ENCODE data around the gene LENG1.
"Not testable (repeated sequence)": the region's sequence is repeated elsewhere in the genome, so short reads cannot be mapped to it uniquely, and the experiment has no call there.

Gene LENG1

GRCh38 chr19:54189145-54189734, 29.7 kb upstream of the LENG1 start, which contains the start of gene MBOAT7:
TSS of gene MBOAT7 (minus strand) at chr19:54189580. CDS start at chr19:54188508, 1,072 bp downstream.
- no peak for DNase-seq

DNA sequence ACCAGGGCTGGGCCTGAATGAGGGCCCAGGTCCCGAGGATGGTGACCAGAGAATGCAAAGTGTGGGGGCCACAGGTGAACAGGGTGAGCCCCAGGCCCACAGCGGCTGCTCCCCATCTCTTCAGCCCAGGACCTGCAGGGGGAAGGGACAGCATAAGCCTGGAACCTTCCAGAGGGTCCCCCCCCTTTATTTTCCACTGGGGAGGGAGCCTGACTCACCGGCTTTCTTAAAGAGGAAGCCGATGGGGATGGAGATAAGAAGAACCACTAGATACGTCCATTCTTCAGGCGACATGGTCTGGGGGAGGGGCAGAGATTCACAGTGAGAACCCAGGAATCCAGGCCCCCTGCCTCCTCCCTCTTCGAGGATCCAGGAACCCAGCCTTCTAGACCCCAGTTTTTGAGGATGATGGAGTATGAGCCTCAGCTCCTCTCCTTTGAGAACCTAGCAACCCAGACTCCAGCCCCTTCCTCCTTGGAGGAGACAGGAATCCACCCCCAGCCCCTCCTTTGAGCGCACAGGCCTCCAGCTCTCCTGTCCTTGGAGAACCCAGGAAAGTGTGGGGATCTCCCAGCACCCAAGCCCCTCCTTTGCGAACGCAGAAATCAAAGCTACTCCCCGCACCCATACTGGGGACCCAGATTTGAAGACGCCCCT, 28.8 kb upstream of the LENG1 start:
- DNase-seq = peak; percentile 75

DNA sequence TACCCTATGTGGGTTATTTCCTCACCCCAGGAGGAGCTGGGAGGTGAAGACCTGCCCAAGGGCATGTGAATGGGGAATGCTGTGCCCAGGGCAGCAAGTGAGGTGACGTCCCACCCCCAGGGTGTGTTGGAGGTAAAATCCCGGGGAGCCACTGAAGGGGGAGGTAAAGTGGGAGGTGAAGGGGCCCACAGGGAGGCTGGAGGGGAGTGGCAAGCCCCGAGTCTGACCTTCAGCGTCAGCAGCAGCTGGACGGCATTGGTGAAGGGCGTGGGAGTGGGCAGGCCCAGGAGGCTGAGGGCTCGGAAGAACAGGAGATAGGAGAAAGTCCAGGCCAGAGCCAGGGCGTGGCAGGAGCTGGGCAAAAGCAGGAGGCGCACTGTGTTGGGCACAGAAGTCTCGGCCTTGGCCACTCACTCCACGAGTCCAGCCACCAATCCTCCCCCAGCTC, 27.4 kb upstream of the LENG1 start:
- no peak for DNase-seq

DNA sequence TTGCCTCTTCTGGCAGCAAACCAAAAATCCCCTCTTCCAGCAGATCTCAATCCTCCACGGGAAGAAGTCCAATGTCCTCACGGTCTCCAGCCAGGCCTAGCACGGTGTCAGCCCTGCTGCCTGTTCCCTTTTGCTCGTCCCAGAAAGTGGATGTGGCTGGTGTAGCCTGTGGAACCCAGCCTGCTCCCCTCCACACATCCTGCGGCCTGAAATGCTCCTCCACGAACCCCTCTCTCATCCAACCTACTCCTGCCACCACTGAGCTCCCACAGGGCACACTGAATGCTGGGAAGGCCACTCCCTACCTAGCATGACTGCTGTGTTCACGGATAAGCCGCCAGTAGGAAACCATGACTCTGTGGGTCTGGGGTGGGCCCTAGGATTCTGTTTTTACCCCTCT, 26.8 kb upstream of the LENG1 start:
- no peak for DNase-seq

GRCh38 chr19:54183431-54183830, 23.9 kb upstream of the LENG1 start:
- DNase-seq = no peak

GRCh38 chr19:54181894-54182293, 22.4 kb upstream of the LENG1 start:
- not testable (repeated sequence) for DNase-seq

GRCh38 chr19:54180691-54181091, 21.2 kb upstream of the LENG1 start:
- no peak for DNase-seq

- no peak for DNase-seq
These were observed 20.5 kb upstream of the LENG1 start for GRCh38 chr19:54179921-54180461.

DNA sequence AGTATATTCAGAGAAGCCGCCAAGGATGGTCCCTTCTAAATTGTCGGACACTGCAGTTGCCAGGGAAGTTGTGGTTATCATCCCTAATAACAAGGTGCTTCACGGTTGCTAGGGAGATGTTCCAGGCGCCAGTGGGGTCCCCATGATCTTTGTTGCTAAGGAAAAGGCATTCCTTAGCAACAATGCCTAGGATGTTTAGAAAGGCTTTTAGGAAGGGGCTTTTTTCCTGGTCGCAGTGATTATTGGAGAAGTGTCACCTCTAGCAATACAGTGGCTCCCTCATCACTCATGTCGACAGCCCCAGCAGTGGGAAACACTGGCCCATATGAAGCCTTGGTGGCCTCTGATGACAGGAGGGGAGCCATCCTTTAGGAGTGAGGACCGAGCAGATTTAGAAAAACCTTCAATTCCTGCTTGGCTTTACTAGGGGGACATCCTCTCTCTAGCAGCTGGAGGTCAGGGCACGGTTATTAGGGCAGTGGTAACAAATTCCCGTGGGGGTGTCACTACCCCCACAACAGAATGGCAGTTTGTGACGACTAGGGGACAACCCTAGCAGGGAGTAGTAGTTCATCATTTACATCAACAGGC, 19.8 kb upstream of the LENG1 start:
- no peak for DNase-seq

- peak; percentile 62 for DNase-seq
These were observed 19.2 kb upstream of the LENG1 start for GRCh38 chr19:54178581-54179261.

GRCh38 chr19:54173951-54174834, 14.7 kb upstream of the LENG1 start:
- DNase-seq = no peak

GRCh38 chr19:54173359-54173699, 13.8 kb upstream of the LENG1 start:
- DNase-seq = no peak

DNA sequence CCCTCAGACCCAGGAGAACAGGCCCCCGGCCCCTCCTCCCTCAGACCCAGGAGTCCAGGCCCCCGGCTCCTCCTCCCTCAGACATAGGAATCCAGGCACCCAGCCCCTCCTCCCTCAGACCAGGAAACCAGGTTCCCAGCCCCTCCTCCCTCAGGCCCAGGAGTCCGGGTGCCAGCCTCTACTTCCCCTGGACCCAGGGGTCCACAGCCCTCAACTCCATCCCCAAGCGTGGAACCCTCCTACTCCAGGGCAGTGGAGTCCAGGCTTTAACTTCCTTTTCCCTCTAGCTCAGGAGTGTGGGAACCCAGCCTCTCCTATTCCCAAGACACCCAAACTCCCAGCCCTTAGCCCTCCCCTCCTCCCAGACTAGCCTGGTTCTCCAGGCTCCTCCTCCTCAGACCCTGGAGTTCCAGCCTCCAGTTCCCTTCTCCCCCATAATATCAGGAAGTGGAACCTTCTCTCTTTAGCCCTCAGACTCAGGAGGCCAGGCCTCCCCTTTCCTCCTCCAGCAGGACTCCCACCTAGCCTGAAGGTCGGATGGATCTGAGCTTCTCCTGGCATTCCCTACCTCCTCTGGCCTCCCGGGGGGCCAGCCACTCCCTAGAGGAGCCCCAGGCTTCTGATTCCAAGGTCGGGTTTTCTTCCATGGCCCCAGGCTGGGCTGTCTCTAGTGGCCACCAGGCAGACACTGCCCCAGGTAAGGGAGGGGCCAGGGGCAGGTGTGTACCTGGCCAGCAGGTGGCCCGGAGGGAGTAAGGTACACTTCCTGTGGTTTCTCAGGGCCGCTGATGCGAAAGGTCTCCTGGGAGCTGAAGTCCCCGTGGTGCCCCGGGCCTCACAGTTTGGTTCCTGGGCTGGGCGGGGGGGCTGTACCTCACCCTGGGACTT, 13.2 kb upstream of the LENG1 start, which contains the start of gene TMC4:
Gene TMC4 (minus strand): TSS at position 690 of the 888 bp plus-strand sequence. CDS start 43 bp downstream, at position 647.
- no peak for DNase-seq

GRCh38 chr19:54171736-54172431, 12.4 kb upstream of the LENG1 start:
- DNase-seq = not testable (repeated sequence)

GRCh38 chr19:54169149-54169740, 9.7 kb upstream of the LENG1 start:
- DNase-seq = no peak

GRCh38 chr19:54168174-54168917, 8.8 kb upstream of the LENG1 start:
- peak; percentile 96 for DNase-seq

DNA sequence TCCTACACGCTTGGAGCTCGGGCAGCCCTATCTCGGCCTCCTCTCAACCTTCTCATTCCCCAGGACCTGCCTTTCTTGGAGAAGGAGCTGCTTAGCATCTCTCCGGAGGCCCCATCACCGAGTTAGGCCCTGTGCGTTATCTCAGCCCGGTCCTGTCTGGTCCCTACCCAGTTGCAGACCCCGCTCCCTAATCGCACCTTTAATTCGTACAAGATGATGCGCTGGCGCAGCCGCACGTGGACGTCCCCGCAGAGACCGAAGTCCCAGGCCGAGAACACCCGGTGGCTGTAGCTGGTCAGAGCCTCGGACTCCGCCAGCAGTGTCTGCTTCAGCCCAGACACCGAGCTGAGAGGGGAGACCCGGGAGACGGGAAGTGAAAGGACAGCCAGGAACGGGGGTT, 5.7 kb upstream of the LENG1 start:
- DNase-seq = no peak

- DNase-seq = peak; percentile 79
These were observed 5.0 kb upstream of the LENG1 start for GRCh38 chr19:54164369-54165068.

GRCh38 chr19:54162884-54163283, 3.4 kb upstream of the LENG1 start:
- DNase-seq = no peak
